ENCODE measurements around the gene ROBO1. TPM values are rescaled to one million over a fixed set of nuclear protein-coding genes. Genes with fewer than 3 reads are reported as not detected.

ROBO1 gene
- total and polyA plus RNA-seq, 3 experiments from 2014 or later, result 0.54 to 0.59 (median 0.55) TPM

GRCh38 chr3:78924711-78925110, 843.1 kb downstream of the ROBO1 start:
- Histone ChIP-seq H3K27me3 (ENCODE audit: insufficient read depth, low read length, poor library complexity, severe bottlenecking) (no peaks in the 10 kb centered on the region), H3K4me1 (ENCODE audit: insufficient read depth, low read length) (no peaks in the 10 kb centered on the region), H3K4me3 (ENCODE audit: low read length) (no peak overlapping the region), H3K9me3 (ENCODE audit: low read length) (no peaks in the 10 kb centered on the region), H3K27ac (ENCODE audit: low read depth, low read length) (no peak overlapping the region), H3K36me3 (ENCODE audit: insufficient read depth, low read length) (no peaks in the 10 kb centered on the region)
- ChIA-PET CTCF (no interaction called here), POLR2A (no interaction called here)
- no peaks in the 10 kb centered on the region for H3K4me1 Mint-ChIP-seq
- no peaks in the 10 kb centered on the region for H3K27me3 Mint-ChIP-seq
- H3K27ac Mint-ChIP-seq, result no peak overlapping the region
- H3K4me3 Mint-ChIP-seq, result no peak overlapping the region
- DNase-seq, result no peak
- H3K9me3 Mint-ChIP-seq, result peaks cover 5 to 22% (median 10%) of the 10 kb centered on the region in 5 donors
- H3K36me3 Mint-ChIP-seq, result no peaks in the 10 kb centered on the region

GRCh38 chr3:78919021-78919755, 848.6 kb downstream of the ROBO1 start:
- Histone ChIP-seq H3K27me3 (ENCODE audit: insufficient read depth, low read length, poor library complexity, severe bottlenecking) (no peaks in the 10 kb centered on the region), H3K4me1 (ENCODE audit: insufficient read depth, low read length) (no peaks in the 10 kb centered on the region), H3K4me3 (ENCODE audit: low read length) (no peak overlapping the region), H3K36me3 (ENCODE audit: insufficient read depth, low read length) (no peaks in the 10 kb centered on the region), H3K9me3 (ENCODE audit: low read length) (no peaks in the 10 kb centered on the region), H3K27ac (ENCODE audit: low read depth, low read length) (no peak overlapping the region)
- H3K4me1 Mint-ChIP-seq, result no peaks in the 10 kb centered on the region
- H3K27ac Mint-ChIP-seq, result no peak overlapping the region
- no peak overlapping the region for H3K4me3 Mint-ChIP-seq
- H3K36me3 Mint-ChIP-seq, result no peaks in the 10 kb centered on the region
- peaks cover 0 to 14% (median 5%) of the 10 kb centered on the region in 5 donors for H3K9me3 Mint-ChIP-seq
- CTCF ChIA-PET, result interaction anchor here (1.6 kb wide), 1 partner anchor 13 kb away, joined by 3 read pairs; no protein-coding TSS in a partner anchor
- POLR2A ChIA-PET, result no interaction called here
- DNase-seq, result no peak
- H3K27me3 Mint-ChIP-seq, result no peaks in the 10 kb centered on the region

- Histone ChIP-seq H3K27me3 (ENCODE audit: insufficient read depth, low read length, poor library complexity, severe bottlenecking) (no peaks in the 10 kb centered on the region), H3K4me3 (ENCODE audit: low read length) (no peak overlapping the region), H3K27ac (ENCODE audit: low read depth, low read length) (no peak overlapping the region), H3K4me1 (ENCODE audit: insufficient read depth, low read length) (no peaks in the 10 kb centered on the region), H3K9me3 (ENCODE audit: low read length) (no peaks in the 10 kb centered on the region), H3K36me3 (ENCODE audit: insufficient read depth, low read length) (no peaks in the 10 kb centered on the region)
- H3K27me3 Mint-ChIP-seq, result no peaks in the 10 kb centered on the region
- H3K9me3 Mint-ChIP-seq, result peaks cover 0 to 20% (median 4%) of the 10 kb centered on the region in 5 donors
- no peak for DNase-seq
- no peaks in the 10 kb centered on the region for H3K4me1 Mint-ChIP-seq
- POLR2A ChIA-PET, result interaction anchor here (0.5 kb wide), 1 partner anchor 273 kb away, joined by 3 read pairs; no protein-coding TSS in a partner anchor
- H3K36me3 Mint-ChIP-seq, result no peaks in the 10 kb centered on the region
- CTCF ChIA-PET, result no interaction called here
- H3K27ac Mint-ChIP-seq, result no peak overlapping the region
- H3K4me3 Mint-ChIP-seq, result no peak overlapping the region
Measured at GRCh38 chr3:78918361-78919020, 849.3 kb downstream of the ROBO1 start.

GRCh38 chr3:78917536-78917935, 850.3 kb downstream of the ROBO1 start:
- no peak overlapping the region for H3K27ac ChIP-seq (ENCODE audit: low read depth, low read length)
- H3K27me3 Mint-ChIP-seq, result no peaks in the 10 kb centered on the region
- H3K4me1 Mint-ChIP-seq, result no peaks in the 10 kb centered on the region
- POLR2A ChIA-PET, result no interaction called here
- H3K9me3 Mint-ChIP-seq, result peaks cover 0 to 20% (median 1%) of the 10 kb centered on the region in 5 donors
- H3K36me3 ChIP-seq (ENCODE audit: insufficient read depth, low read length), result no peaks in the 10 kb centered on the region
- no peaks in the 10 kb centered on the region for H3K36me3 Mint-ChIP-seq
- CTCF ChIA-PET, result no interaction called here
- H3K4me3 ChIP-seq (ENCODE audit: low read length), result no peak overlapping the region
- no peaks in the 10 kb centered on the region for H3K9me3 ChIP-seq (ENCODE audit: low read length)
- no peaks in the 10 kb centered on the region for H3K27me3 ChIP-seq (ENCODE audit: insufficient read depth, low read length, poor library complexity, severe bottlenecking)
- no peak for DNase-seq
- no peaks in the 10 kb centered on the region for H3K4me1 ChIP-seq (ENCODE audit: insufficient read depth, low read length)
- H3K4me3 Mint-ChIP-seq, result no peak overlapping the region
- H3K27ac Mint-ChIP-seq, result no peak overlapping the region

DNA sequence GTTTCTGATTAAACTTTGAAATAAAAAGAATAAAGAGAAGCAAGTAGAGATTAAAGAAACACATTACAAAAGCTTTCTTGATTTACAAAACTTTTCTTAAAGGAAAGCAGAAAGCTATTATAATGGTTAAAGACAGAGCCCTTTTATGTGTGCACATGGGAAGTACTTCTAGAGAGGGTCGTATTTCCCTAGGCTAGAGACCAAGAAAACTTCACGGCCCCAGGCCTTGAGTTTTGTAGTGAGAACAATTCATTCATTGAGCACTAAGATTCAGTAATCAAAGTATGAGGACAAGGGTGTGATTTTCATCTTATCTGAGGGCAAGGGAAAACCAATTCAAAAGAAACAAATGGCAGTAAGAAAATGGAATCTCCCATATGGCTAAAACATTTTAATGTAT, 854.1 kb downstream of the ROBO1 start:
- ChIA-PET CTCF (no interaction called here), POLR2A (no interaction called here)
- H3K27ac ChIP-seq (ENCODE audit: low read depth, low read length), result no peak overlapping the region
- no peaks in the 10 kb centered on the region for H3K36me3 ChIP-seq (ENCODE audit: insufficient read depth, low read length)
- Mint-ChIP-seq H3K36me3 (no peaks in the 10 kb centered on the region), H3K9me3 (peaks cover 0 to 16% (median 2%) of the 10 kb centered on the region in 5 donors), H3K27ac (no peak overlapping the region), H3K4me1 (no peaks in the 10 kb centered on the region), H3K4me3 (no peak overlapping the region), H3K27me3 (no peaks in the 10 kb centered on the region)
- no peaks in the 10 kb centered on the region for H3K9me3 ChIP-seq (ENCODE audit: low read length)
- H3K4me1 ChIP-seq (ENCODE audit: insufficient read depth, low read length), result no peaks in the 10 kb centered on the region
- DNase-seq, result no peak
- no peaks in the 10 kb centered on the region for H3K27me3 ChIP-seq (ENCODE audit: insufficient read depth, low read length, poor library complexity, severe bottlenecking)
- H3K4me3 ChIP-seq (ENCODE audit: low read length), result no peak overlapping the region

DNA sequence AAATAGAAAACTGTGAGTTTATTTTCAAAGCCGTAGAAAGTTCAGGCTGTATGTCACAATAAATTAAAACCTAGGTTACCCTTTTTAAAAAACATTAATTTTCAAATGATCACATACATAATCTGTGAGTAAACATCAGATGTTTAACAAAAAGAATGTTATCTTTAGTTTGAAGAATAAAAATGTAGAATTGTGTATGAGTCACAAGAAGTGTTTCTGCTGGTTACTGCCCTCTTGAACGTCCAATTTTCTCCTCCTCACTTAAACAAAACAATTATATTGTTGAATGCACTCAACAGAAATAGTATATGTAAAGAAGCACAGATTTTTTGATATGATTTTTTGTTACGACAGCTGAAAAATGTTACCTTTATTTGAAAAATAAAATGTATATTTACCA, 855.1 kb downstream of the ROBO1 start:
- Histone ChIP-seq H3K27ac (ENCODE audit: low read depth, low read length) (no peak overlapping the region), H3K4me3 (ENCODE audit: low read length) (no peak overlapping the region), H3K36me3 (ENCODE audit: insufficient read depth, low read length) (no peaks in the 10 kb centered on the region), H3K27me3 (ENCODE audit: insufficient read depth, low read length, poor library complexity, severe bottlenecking) (no peaks in the 10 kb centered on the region), H3K4me1 (ENCODE audit: insufficient read depth, low read length) (no peaks in the 10 kb centered on the region), H3K9me3 (ENCODE audit: low read length) (no peaks in the 10 kb centered on the region)
- H3K36me3 Mint-ChIP-seq, result no peaks in the 10 kb centered on the region
- H3K4me1 Mint-ChIP-seq, result no peaks in the 10 kb centered on the region
- H3K27me3 Mint-ChIP-seq, result no peaks in the 10 kb centered on the region
- DNase-seq, result no peak
- H3K27ac Mint-ChIP-seq, result no peak overlapping the region
- peaks cover 1 to 13% (median 2%) of the 10 kb centered on the region in 5 donors for H3K9me3 Mint-ChIP-seq
- CTCF ChIA-PET, result no interaction called here
- no peak overlapping the region for H3K4me3 Mint-ChIP-seq
- POLR2A ChIA-PET, result no interaction called here

- Histone ChIP-seq H3K36me3 (ENCODE audit: insufficient read depth, low read length) (no peaks in the 10 kb centered on the region), H3K9me3 (ENCODE audit: low read length) (no peaks in the 10 kb centered on the region), H3K27ac (ENCODE audit: low read depth, low read length) (no peak overlapping the region), H3K4me1 (ENCODE audit: insufficient read depth, low read length) (no peaks in the 10 kb centered on the region), H3K27me3 (ENCODE audit: insufficient read depth, low read length, poor library complexity, severe bottlenecking) (no peaks in the 10 kb centered on the region), H3K4me3 (ENCODE audit: low read length) (no peak overlapping the region)
- H3K36me3 Mint-ChIP-seq, result no peaks in the 10 kb centered on the region
- H3K9me3 Mint-ChIP-seq, result peaks cover 1 to 17% (median 2%) of the 10 kb centered on the region in 5 donors
- CTCF ChIA-PET, result no interaction called here
- H3K27me3 Mint-ChIP-seq, result no peaks in the 10 kb centered on the region
- no peak overlapping the region for H3K27ac Mint-ChIP-seq
- no peak overlapping the region for H3K4me3 Mint-ChIP-seq
- DNase-seq, result no peak
- H3K4me1 Mint-ChIP-seq, result no peaks in the 10 kb centered on the region
- POLR2A ChIA-PET, result no interaction called here
Measured at GRCh38 chr3:78912259-78912658, 855.5 kb downstream of the ROBO1 start.

DNA sequence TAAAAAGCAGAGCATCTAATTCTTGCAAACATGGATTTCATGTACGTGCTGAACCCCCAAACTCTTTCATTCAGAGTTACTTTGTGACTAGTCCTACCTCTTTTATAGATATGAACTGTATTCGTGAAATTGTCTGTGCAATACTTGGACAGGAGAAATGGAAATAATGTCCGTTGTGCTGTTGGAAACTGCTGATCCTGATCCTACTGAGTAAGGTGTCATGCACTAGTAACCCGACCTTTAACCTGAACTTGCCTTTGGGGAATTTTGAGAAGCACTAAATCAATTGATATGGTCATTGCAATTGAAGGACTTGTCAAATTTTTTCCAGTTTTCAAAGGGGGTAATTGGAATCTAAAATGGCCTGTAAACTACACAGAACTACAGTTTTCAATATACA, 856.4 kb downstream of the ROBO1 start:
- H3K9me3 Mint-ChIP-seq, result peaks cover 2 to 22% (median 4%) of the 10 kb centered on the region in 5 donors
- no peak for DNase-seq
- H3K27ac Mint-ChIP-seq, result no peak overlapping the region
- ChIA-PET POLR2A (no interaction called here), CTCF (no interaction called here)
- no peaks in the 10 kb centered on the region for H3K4me1 Mint-ChIP-seq
- H3K36me3 ChIP-seq (ENCODE audit: insufficient read depth, low read length), result no peaks in the 10 kb centered on the region
- no peak overlapping the region for H3K4me3 ChIP-seq (ENCODE audit: low read length)
- H3K4me1 ChIP-seq (ENCODE audit: insufficient read depth, low read length), result no peaks in the 10 kb centered on the region
- H3K27me3 ChIP-seq (ENCODE audit: insufficient read depth, low read length, poor library complexity, severe bottlenecking), result no peaks in the 10 kb centered on the region
- no peaks in the 10 kb centered on the region for H3K9me3 ChIP-seq (ENCODE audit: low read length)
- no peaks in the 10 kb centered on the region for H3K27me3 Mint-ChIP-seq
- H3K27ac ChIP-seq (ENCODE audit: low read depth, low read length), result no peak overlapping the region
- H3K4me3 Mint-ChIP-seq, result no peak overlapping the region
- H3K36me3 Mint-ChIP-seq, result no peaks in the 10 kb centered on the region
